ENCODE results near the gene ATG101. TPM values are rescaled to one million over a fixed set of nuclear protein-coding genes. Genes with fewer than 3 reads are reported as not detected.
A peak's percentile ranks its signal among the peaks of the same experiment; 100 is the strongest.

The ATG101 gene
- total and polyA plus RNA-seq, 2 of the 8 experiments (the other 6 are each of a cell fraction or from before 2014, with no cell fraction given) = 49.8 to 55.9 TPM

GRCh38 chr12:52069327-52070184, at the start of gene ATG101 (continued):
- TF ChIP-seq ATF2 (IDR thresholded peaks at IDR 0.05; ENCODE audit: low read length) = no peak
- TF ChIP-seq MAFK (IDR thresholded peaks at IDR 0.05; ENCODE audit: low read depth, low read length) = no peak
- TF ChIP-seq EGR1 (IDR thresholded peaks at IDR 0.05; ENCODE audit: borderline replicate concordance, low read depth, low read length) = peak; percentile 87
- peak; percentile 44 for TF ChIP-seq TBP (IDR thresholded peaks at IDR 0.05; ENCODE audit: low read depth, low read length)
- TF ChIP-seq GABPA (IDR thresholded peaks at IDR 0.05; ENCODE audit: borderline replicate concordance, insufficient read depth, low read length) = peak; percentile 87; the same call in 1 of the 2 replicates
- no peak for TF ChIP-seq CBX5 (IDR thresholded peaks at IDR 0.05; ENCODE audit: low read depth, low read length)
- peak; percentile 19 to 29; a peak in 3 of 4 replicates for TF ChIP-seq RAD21 (IDR thresholded peaks at IDR 0.05 in 1 of 2, conservative IDR thresholded peaks at IDR 0.05 in 1 of 2; ENCODE audit: low read depth in 2 of 2, low read length in 2 of 2)
- TF ChIP-seq JUN (IDR thresholded peaks at IDR 0.05; ENCODE audit: low read depth, low read length) = no peak
- TF ChIP-seq PHF8 (conservative IDR thresholded peaks at IDR 0.05; ENCODE audit: low read depth, low read length) = peak; percentile 84
- TF ChIP-seq TAF7 (optimal IDR thresholded peaks at IDR 0.05; ENCODE audit: borderline replicate concordance, low read depth, low read length) = no peak
- TF ChIP-seq JUND (IDR thresholded peaks at IDR 0.05; ENCODE audit: low read length) = peak; percentile 99
- TF ChIP-seq SRF (IDR thresholded peaks at IDR 0.05; ENCODE audit: low read depth, low read length) = no peak
- no peak for TF ChIP-seq EZH2 (IDR thresholded peaks at IDR 0.05; ENCODE audit: low read depth, low read length, severe bottlenecking)
- 0 out of 4 replicates have a peak, but pooled peaks of 1 of the 2 experiments have one; percentile 73 for TF ChIP-seq HDAC2 (IDR thresholded peaks at IDR 0.05; ENCODE audit: borderline replicate concordance in 1 of 2, low read depth in 2 of 2, low read length in 2 of 2)
- TF ChIP-seq POLR2AphosphoS5 (IDR thresholded peaks at IDR 0.05; ENCODE audit: low read depth, low read length) = peak; percentile 65; the same call in 1 of the 2 replicates
- no peak for TF ChIP-seq RNF2 (IDR thresholded peaks at IDR 0.05; ENCODE audit: borderline replicate concordance, low read depth, low read length, missing control alignments, poor library complexity, severe bottlenecking)
- TF ChIP-seq SAP30 (IDR thresholded peaks at IDR 0.05; ENCODE audit: insufficient read depth, insufficient replicate concordance, low read length) = no peak
- TF ChIP-seq USF2 (IDR thresholded peaks at IDR 0.05; ENCODE audit: low read length) = no peak
- no peak for TF ChIP-seq KDM5A (IDR thresholded peaks at IDR 0.05; ENCODE audit: low read length)

Data from H1 (cell line).